BE2C (cell line): ENCODE results near the gene SH3BGR.

Experiments
- DNase-seq: peaks from one replicate; pipeline ENCODE4 v3.0.0-alpha.2; 2020
- H3K27me3 ChIP-seq: fragments of 250-450 bp; sonication (Bioruptor Pico); 2 replicates; pipeline ENCODE4 v1.5.1; 2020; ENCODE audit warnings: mild to moderate bottlenecking
- H3K36me3 ChIP-seq: fragments of 250-450 bp; sonication (Bioruptor Pico); 2 replicates; pipeline ENCODE4 v1.5.1; 2020; ENCODE audit warnings: mild to moderate bottlenecking
- H3K4me1 ChIP-seq: fragments of 250-450 bp; sonication (Bioruptor Pico); 2 replicates; pipeline ENCODE4 v1.5.1; 2020
- H3K4me3 ChIP-seq: 2 replicates; pipeline ENCODE4 v1.5.1; 2011; ENCODE audit warnings: low read depth, low read length
- H3K9me3 ChIP-seq: fragments of 250-450 bp; sonication (Bioruptor Pico); 2 replicates; pipeline ENCODE4 v1.5.1; 2020
- CTCF ChIP-seq: IDR thresholded peaks from 2 replicates; pipeline ENCODE4 v1.5.1; 2012; ENCODE audit warnings: mild to moderate bottlenecking, low read depth, low read length

The SH3BGR gene

GRCh38 chr21:39499156-39499555 lies 47.4 kb downstream of the SH3BGR start:
- no peaks in the 10 kb centered on the region for H3K9me3 ChIP-seq
- H3K27me3 ChIP-seq, result no peaks in the 10 kb centered on the region
- TF ChIP-seq CTCF, result no peak
- H3K4me1 ChIP-seq, result no peaks in the 10 kb centered on the region
- no peak for DNase-seq
- H3K36me3 ChIP-seq, result no peaks in the 10 kb centered on the region
- H3K4me3 ChIP-seq, result no peak overlapping the region

- no peaks in the 10 kb centered on the region for H3K36me3 ChIP-seq
- TF ChIP-seq CTCF, result no peak
- no peaks in the 10 kb centered on the region for H3K9me3 ChIP-seq
- no peak for DNase-seq
- no peaks in the 10 kb centered on the region for H3K27me3 ChIP-seq
- no peaks in the 10 kb centered on the region for H3K4me1 ChIP-seq
- H3K4me3 ChIP-seq, result no peak overlapping the region
Observed at GRCh38 chr21:39502631-39503030, 50.9 kb downstream of the SH3BGR start.

- Histone ChIP-seq H3K4me3 (no peak overlapping the region), H3K36me3 (no peaks in the 10 kb centered on the region), H3K4me1 (no peaks in the 10 kb centered on the region), H3K27me3 (no peaks in the 10 kb centered on the region), H3K9me3 (no peaks in the 10 kb centered on the region)
- TF ChIP-seq CTCF, result no peak
- no peak for DNase-seq
Observed at GRCh38 chr21:39503123-39503762, 51.5 kb downstream of the SH3BGR start.

- H3K9me3 ChIP-seq, result no peaks in the 10 kb centered on the region
- H3K4me3 ChIP-seq, result no peak overlapping the region
- H3K4me1 ChIP-seq, result no peaks in the 10 kb centered on the region
- H3K27me3 ChIP-seq, result no peaks in the 10 kb centered on the region
- no peak for TF ChIP-seq CTCF
- DNase-seq, result no peak
- no peaks in the 10 kb centered on the region for H3K36me3 ChIP-seq
Observed at GRCh38 chr21:39504230-39504629, 52.5 kb downstream of the SH3BGR start.

GRCh38 chr21:39510240-39510639 lies 58.5 kb downstream of the SH3BGR start:
- Histone ChIP-seq H3K9me3 (no peaks in the 10 kb centered on the region), H3K27me3 (peaks cover 16% of the 10 kb centered on the region), H3K36me3 (no peaks in the 10 kb centered on the region), H3K4me3 (no peak overlapping the region), H3K4me1 (no peaks in the 10 kb centered on the region)
- no peak for DNase-seq
- no peak for TF ChIP-seq CTCF

GRCh38 chr21:39511102-39511501 lies 59.3 kb downstream of the SH3BGR start:
- Histone ChIP-seq H3K9me3 (no peaks in the 10 kb centered on the region), H3K4me3 (no peak overlapping the region)
- no peak for TF ChIP-seq CTCF

More at GRCh38 chr21:39511102-39511501, 59.3 kb downstream of the SH3BGR start:
- Histone ChIP-seq H3K27me3 (peaks cover 19% of the 10 kb centered on the region), H3K36me3 (no peaks in the 10 kb centered on the region), H3K4me1 (no peaks in the 10 kb centered on the region)
- DNase-seq, result no peak
